Epithelial cell of esophagus (primary cell): ENCODE results near the gene NAA80.

ENCODE experiments used
- DNase-seq: peaks from one replicate; pipeline ENCODE4 v3.0.0; 2010; ENCODE audit warnings: low read depth
- H3K4me3 ChIP-seq: 2 replicates; pipeline ENCODE4 v1.5.1; 2011; ENCODE audit warnings: mild to moderate bottlenecking, low read length, control low read depth
- CTCF ChIP-seq: IDR thresholded peaks from 2 replicates; pipeline ENCODE4 v1.5.1; 2011; ENCODE audit warnings: low read depth, mild to moderate bottlenecking, low read length, control low read depth, inconsistent platforms; ENCODE audit not compliant: insufficient read depth; ENCODE audit errors: missing control alignments

The NAA80 gene

GRCh38 chr3:50341537-50341936, 42.3 kb upstream of the NAA80 start:
- no peak for DNase-seq
- no peak overlapping the region for H3K4me3 ChIP-seq
- TF ChIP-seq CTCF, result no peak

GRCh38 chr3:50340448-50341329, 41.5 kb upstream of the NAA80 start, which contains the start of gene RASSF1:
TSS of gene RASSF1 (minus strand) at chr3:50340836. CDS start at chr3:50340805, 31 bp downstream.
- H3K4me3 ChIP-seq, result peak within 1 kb of the TSS; percentile 59
- DNase-seq, result peak; percentile 70
- no peak for TF ChIP-seq CTCF

- H3K4me3 ChIP-seq, result peak overlapping the region; percentile 59
- no peak for TF ChIP-seq CTCF
- no peak for DNase-seq
Observed at GRCh38 chr3:50340147-50340447, 40.9 kb upstream of the NAA80 start.

GRCh38 chr3:50339485-50340146, 40.4 kb upstream of the NAA80 start:
- DNase-seq, result no peak
- H3K4me3 ChIP-seq, result peak overlapping the region; percentile 59
- TF ChIP-seq CTCF, result no peak

- H3K4me3 ChIP-seq, result no peak overlapping the region
- DNase-seq, result no peak
Observed at GRCh38 chr3:50338965-50339364, 39.8 kb upstream of the NAA80 start.

GRCh38 chr3:50337175-50337861, 38.1 kb upstream of the NAA80 start:
- peak overlapping the region; percentile 92 for H3K4me3 ChIP-seq
- DNase-seq, result peak; percentile 100
- TF ChIP-seq CTCF, result no peak

More at GRCh38 chr3:50338965-50339364, 39.8 kb upstream of the NAA80 start:
- TF ChIP-seq CTCF, result no peak
